ENCODE measurements around the gene TSPAN3.
A peak's percentile ranks its signal among the peaks of the same experiment; 100 is the strongest.

The TSPAN3 gene

DNA sequence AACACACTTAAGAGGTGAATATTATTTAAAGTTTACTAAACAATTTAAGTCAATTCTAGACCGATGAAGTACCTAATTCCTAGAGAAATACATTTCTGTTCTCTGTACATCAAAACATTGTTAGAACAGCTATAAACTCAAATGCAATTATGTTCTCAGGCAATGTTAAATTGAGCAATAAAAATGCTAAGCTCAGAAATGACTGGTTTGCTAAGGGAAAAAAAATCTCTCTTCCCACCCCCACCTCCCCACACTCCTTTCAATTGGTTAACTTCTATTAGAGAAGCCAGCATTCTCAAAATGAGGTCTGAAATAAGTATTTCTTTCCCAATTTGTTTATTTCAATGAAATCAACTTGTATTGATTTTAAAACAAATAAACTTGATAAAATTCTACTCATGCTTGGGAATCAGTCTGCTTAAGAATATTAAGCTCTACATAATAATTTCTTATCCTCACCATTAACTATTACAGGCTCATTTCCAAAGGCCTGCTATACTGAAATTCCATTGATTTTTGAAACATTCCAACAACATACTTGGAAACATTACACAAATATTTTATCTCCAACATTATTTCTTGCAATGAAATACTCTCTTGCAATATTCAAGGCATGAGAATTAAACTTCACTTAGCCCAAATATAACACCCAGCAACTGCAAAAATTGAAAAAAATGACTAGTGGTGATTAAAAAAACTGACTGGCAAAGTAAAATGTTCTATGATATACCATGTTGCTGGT is 22.6 kb downstream of the TSPAN3 start:
- no peak for DNase-seq

- DNase-seq = no peak
Observed at GRCh38 chr15:77046704-77047412, 24.1 kb downstream of the TSPAN3 start.

GRCh38 chr15:77045985-77046384 is 24.9 kb downstream of the TSPAN3 start:
- no peak for DNase-seq

- DNase-seq = no peak
Observed at GRCh38 chr15:77044228-77045042, 26.5 kb downstream of the TSPAN3 start.

GRCh38 chr15:77042955-77043920 is 27.7 kb downstream of the TSPAN3 start:
- DNase-seq = no peak

DNA sequence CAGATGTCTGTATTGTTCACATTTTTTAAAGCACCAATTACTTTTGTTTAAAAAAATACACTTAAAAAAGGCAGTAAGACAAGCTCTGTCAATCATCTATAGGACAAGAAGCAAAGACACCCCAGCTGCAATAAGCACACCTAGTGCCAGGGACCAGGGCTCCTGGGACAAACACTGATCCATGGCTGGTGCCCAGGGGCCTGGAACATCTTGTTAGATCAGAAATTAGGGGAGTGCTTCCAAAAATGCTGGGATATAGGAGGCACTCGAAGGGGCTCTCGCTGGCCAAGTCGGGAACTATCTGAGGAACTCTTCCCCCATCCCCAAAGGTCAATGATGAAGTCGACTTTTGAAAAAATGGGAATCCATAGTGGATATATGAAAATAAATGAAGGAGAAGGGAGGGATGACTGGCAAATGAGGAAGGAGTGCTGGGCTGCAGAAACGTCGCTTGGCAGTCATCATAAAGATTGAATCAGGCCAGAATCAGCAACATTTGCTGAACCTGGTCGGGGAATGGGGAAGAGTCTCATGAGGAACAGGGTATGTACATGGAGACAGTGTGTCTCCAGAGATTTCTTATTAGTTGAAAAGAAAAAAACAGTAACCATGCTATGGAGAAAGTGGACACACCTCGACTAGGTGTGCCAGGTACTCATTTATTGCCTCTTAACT is 28.5 kb downstream of the TSPAN3 start:
- no peak for DNase-seq

- DNase-seq = no peak
Observed at GRCh38 chr15:77040673-77041072, 30.2 kb downstream of the TSPAN3 start.

- no peak for DNase-seq
Observed at GRCh38 chr15:77039848-77040247, 31.1 kb downstream of the TSPAN3 start.

DNA sequence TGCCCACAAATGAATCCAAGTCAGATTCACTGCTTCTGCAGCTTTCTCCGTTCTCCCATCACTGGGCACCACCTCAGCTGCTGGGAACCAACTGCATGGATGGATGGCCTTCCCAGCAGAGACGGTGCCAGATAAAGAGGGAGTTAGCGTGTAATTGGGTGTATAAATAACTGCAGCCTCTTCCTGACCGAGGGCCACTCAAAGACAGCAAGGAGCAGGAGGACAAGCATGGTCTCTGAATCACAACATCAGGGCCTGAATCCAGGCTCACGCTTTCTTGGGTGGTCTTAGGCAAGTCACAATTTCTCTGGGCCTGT is 31.7 kb downstream of the TSPAN3 start:
- DNase-seq = no peak

GRCh38 chr15:77038312-77039216 is 32.3 kb downstream of the TSPAN3 start:
- DNase-seq = no peak

- no peak for DNase-seq
Observed at GRCh38 chr15:77037388-77038209, 33.3 kb downstream of the TSPAN3 start.

DNA sequence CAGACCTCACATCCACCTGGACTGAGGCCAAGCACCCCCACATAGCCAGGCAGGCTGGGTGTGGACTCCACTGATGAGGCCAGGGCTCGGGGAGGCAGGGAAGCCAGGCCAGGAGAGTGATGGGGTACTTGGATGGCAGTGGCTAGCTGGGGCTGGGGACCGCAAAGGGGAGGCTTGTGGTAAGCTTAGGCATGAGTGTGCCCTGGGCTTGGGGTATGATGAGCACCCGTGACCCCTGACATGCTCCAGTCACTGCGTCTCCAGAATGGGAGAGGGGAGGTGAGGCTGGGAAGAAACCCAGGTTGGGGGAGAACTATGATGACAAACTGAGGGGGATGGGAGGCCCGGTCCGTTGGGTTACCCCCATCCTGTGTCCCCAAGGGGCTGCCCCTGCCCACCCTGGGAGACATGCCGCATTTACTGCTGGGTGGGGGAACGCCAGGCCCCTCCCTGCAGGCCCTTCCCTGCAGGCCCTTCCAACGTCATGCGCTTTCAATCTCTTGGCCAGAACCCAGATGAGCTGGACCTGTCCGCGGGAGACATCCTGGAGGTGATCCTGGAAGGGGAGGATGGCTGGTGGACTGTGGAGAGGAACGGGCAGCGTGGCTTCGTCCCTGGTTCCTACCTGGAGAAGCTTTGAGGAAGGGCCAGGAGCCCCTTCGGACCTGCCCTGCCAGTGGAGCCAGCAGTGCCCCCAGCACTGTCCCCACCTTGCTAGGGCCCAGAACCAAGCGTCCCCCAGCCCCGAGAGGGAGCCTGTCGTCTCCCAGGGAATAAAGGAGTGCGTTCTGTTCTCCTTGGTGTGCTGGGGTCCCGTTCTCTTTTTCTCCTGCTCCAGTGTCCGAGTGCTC is 34.1 kb downstream of the TSPAN3 start:
- DNase-seq = no peak

- no peak for DNase-seq
Observed at GRCh38 chr15:77035999-77036471, 34.9 kb downstream of the TSPAN3 start.

- no peak for DNase-seq
Observed at GRCh38 chr15:77035584-77035983, 35.3 kb downstream of the TSPAN3 start.

DNA sequence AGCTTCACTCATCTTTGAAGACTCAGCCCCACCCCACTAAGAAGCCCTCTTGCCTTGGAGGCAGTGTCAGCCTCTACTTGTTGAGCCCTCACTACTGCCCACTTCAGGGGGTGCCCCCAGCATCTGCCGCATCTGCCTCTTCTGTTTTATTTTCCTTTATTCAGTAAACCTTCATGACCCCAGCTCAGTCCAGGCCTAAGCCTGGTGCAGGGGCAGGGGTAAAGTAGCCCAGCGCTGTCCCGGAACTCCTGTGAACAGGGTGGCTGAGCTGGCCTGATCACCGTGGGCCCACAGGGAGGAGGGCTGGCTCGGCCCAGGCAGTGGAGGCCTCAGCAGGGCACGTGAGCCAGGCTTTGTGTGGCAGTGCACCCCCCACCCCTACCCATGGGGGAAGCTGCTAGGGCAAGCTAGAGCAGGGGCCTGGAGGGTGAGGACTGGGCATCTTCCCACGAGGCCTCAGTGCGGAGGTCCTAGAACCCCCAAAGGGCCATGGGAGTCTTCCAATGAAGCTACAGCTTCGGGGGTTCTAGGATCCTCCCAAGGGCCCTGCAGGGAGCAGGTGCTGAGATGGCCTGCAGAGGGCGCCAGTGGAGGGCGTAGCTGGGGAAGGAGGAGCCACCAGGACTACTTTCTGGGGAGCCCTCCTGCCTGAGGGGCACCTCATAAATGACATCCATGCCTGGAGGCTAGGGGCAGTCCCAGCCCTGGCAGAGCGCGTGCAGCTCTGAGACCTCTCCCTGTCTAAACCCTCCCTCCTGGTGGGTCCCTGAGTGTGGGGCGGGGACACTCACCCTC is 36.0 kb downstream of the TSPAN3 start:
- DNase-seq = peak; percentile 54

DNA sequence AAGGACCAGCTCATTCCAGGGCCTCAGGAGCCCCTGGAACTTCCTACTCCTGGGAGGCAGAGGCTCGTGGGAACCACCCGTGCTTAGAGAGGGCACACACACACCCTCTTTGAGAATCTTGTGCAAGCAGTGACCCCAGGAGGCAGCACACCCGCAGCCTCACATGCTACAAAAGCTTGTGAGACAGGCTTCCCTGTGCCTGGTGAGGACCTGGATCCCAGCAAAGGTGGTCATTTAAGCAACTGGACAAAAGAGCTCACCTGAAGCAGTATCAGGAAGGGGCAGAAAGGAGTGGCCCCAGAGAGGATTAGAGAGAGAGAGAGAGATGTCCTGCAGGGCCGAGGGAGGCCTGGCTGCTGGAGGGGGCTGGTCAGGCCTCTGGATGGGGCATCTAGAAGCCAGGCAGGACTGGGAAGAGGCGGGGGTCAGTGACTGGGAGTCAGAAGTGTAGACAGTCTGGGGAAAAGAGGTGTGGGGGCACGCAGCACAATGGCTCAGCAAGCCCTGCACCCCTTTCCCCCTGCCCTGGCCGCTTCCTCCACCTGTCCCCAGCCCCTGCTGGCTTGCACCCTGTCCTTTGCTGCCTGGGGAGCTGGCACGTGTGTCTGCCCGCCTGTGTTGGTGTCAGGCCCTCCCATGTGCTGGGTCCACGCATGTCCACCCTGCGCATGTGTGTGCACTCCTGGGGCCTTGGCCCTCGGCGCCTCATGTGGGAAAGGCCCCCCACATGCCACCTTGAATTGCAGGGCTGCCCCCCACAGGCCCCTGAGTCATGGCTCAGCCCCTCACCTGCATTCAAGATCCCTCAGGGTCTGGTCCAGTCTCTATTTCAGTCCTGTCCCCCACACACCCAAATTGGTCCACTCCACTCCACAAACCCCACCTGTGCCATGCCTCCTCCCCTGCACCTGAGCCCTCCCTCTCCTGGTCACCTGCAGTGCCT is 36.9 kb downstream of the TSPAN3 start:
- no peak for DNase-seq

DNA sequence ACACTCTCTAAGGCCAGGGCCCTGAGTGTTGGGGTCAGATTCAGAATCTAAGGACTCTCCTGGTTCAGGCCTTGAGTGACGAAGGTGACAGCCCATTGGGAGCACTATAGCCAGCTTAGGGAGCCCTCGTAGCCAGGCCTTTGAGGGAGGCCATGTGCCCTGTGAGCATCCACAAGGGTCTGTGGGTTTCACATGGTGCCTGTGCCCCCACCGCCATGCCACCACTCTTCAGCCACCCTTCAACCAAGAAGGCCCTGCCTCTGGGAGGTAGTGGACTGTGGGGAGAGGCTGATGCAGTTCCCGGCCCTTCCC is 37.5 kb downstream of the TSPAN3 start:
- DNase-seq = no peak
